ENCODE results near the gene ADAMTS1.

Gene ADAMTS1

DNA sequence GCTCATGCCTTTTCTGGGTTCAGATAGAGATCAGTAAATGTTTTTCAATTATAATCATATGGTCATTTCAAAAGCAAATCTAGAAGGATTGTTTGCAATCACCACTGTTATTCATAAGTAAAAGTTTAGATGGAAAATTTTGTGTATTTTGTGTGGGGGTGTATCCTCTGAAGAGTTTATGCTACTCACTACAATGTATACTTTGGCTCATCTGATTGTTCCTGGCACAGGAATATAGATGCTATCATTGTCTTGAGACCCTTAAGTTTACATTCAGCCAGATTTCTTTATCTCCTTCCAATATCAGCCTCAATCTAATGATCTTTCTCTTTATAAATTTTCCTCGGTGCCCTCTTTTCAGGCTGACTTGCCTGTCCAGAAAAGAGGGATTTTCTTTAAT is 33.0 kb downstream of the ADAMTS1 start:
- DNase-seq = no peak

DNA sequence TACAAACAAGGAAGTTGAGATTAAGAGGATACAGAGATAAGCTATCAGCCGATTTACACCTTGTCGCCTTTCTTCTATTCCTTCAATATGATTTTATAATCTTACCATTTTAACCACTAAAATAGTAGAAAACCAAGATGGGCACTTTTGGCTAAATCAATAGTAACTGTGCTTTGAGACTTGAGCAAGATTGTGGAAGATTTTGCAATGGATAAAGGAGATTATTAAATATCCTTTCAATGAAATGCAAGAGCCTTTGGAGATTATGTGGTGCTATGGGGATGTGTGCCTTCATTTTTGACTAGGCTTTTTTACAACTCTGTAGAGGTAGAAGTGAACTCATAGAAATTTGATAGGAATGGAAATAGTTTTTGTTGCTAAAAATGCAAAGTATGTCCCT is 33.7 kb downstream of the ADAMTS1 start:
- DNase-seq = no peak

DNA sequence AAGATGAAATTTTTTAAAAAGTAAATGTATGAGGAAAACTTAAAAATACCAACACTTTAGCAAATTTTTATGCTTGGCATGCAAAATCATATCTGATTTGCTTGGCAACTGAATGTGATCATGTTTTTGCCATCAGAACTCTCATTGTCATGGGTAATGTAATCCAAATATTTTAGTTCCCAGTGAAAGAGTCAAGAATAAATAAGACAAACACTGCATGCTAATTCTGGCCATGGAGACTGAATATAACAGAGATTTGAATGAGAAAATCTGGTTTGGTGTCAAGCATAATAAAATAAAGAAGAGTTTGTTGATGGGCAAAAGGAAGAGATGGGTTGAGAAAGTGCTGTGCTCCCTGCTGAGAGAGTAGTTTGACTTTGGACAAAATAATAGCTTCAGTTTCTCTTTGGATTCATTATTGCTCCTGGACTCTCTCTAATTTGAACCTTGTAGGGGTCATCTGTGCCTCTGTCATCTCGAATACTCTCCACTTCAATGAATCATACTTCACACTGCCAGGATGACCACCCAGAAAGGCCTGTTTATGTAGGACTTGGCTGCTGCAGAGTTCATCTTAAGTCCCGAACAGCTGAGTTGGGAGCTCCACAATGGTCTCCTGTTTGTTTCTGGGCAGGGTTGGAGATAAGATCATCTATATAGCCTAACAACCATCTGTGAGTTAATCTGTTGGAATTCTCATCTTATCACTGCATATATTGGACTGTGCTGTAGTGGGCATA is 34.4 kb downstream of the ADAMTS1 start:
- no peak for DNase-seq

DNA sequence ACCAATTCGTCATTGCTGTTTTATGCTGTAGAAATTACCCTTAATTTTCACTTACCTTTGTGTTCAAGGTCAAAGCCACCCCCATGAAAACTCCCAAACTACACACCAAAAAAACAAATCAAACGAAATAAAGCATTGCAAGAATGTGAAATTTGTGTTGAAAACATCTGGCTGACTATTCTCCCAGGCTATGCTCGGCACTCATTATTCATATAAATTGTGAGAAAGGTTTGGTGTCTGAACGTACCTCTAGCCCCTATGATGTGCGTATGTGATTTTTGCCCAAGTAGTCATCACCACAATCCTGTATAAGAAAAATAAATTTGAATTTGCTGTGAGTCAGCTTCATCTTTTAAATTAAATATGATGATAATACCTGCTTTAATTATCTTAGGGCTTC is 34.9 kb downstream of the ADAMTS1 start:
- no peak for DNase-seq

DNA sequence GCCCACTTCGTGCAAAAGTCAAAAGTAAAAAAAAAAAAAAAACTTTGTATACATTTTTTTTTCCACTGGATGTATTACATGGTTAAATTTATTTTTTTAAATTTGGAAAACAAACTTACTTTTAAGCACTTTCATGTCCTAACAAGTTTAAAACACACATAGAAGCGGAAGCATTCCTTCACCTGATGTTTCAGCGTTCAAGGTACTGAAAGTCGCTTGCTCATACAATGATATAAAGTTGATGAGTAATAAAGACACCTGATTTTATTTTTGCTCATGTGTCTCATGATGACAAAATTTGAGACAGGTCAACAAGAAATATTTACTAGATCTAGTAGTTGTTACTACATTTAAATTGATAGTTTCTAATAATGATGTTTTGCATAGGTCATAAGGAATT is 35.5 kb downstream of the ADAMTS1 start:
- no peak for DNase-seq

DNA sequence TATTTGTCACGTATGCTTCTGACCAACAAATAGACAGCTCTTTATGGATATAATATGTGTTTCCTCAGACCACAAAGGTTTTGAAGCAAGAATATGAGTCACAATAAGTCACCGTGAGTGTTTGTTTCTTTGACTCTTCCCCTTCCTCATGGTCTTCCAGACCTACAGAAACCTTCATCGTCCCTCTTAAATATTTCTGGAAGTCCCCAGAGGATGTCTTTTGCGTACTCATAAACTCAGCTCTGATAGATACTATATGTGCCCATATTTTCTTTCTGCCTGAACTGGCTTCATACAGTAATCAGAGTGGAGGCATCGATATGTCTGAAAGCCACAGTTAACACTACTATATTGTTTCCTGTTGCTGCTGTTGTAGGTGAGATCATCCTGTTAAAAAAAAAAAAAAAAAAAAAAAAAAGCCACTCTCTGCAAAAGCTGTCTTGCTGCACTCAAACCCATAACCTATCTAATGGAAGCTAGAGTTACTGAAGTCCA is 38.4 kb downstream of the ADAMTS1 start:
- DNase-seq = no peak

DNA sequence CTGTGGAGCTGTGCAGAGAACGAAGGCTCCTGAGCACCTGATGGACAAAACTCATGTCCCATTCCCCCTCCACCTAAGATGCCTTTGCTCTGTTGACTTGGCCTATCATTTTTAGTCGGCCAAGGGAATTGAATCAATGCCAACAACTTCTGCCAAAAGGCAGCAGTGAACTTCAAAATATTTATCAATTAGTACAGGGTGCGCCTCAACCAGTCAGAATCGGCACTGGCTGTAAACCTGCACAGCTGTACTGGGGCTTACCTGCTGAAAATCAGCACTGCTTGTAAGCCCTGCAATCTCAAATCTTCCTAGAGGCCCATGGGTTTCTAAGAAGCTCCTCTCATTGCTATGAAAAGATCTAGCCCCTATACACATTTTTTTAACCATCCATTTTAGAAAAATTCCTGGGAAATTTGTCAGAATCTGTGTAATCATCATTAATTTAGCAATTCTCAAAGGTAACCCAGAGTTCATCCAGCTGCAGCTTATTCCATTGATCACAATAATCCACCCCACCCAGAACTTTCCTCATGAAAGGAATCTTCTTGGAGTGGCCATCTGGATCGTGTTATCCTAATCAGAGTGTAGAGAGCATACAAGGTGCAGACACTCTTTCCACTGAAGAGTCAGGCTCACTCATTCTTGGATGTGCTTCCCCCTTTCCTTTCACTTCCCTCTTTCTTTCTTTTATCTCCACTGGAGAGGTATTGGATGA is 40.2 kb downstream of the ADAMTS1 start:
- DNase-seq = no peak

DNA sequence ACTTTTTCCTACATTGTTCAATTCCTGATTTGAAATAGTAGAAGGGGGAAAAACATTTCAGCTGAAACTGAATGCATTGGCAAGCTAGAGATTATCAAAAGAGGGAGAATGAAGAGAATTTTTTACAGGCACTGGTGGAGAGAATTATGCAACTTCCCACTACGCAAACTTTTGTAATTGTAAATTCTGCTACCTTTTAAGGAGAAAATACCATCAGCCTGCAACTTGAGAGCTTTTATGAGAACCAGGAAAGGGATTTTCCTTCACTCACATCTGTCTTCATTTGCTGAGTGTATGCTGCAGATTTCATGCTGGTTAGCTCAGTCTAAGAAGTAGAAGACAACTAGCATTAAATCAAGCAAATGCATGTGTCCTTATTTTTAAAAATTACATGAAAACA is 43.7 kb downstream of the ADAMTS1 start:
- no peak for DNase-seq

DNA sequence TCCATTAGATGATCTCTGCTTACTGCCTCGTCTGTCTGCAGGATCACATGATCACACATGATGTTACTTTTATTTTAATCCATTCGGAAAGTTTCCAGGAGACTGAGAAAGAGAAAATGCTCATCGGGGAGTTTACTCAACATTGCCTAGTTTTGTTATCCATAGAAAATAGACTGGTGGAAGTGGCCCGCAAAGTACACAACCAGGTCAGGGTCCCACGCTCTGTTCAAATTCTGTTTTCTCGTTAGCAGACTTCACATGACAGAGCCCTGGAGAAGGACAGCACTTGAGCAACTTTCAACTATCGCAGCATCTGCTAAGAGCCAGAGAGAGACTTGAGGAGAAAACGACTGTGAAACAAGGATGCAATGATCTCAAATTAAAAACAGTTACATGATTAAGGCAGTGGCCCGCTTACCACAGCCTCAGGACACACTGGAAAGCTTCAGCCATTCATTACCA is 44.2 kb downstream of the ADAMTS1 start:
- no peak for DNase-seq

DNA sequence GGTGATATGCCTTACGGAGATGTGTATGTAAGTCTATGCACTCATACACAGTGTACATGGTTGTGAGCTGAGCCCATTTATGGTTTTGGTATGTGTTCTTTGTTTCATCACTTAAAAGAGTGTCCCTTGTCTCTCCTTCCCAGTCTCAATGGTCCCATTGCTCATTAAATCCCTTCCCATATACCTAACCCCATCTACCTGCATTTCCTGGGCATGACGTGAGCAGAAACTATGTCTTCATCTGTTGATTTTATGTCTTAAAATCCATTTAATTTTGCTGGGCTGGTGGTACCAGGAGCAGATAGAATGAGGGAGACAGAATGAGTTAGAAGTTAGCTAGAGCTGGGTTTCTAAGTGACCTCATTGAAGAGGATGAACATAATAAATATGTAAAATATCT is 44.8 kb downstream of the ADAMTS1 start:
- no peak for DNase-seq

DNA sequence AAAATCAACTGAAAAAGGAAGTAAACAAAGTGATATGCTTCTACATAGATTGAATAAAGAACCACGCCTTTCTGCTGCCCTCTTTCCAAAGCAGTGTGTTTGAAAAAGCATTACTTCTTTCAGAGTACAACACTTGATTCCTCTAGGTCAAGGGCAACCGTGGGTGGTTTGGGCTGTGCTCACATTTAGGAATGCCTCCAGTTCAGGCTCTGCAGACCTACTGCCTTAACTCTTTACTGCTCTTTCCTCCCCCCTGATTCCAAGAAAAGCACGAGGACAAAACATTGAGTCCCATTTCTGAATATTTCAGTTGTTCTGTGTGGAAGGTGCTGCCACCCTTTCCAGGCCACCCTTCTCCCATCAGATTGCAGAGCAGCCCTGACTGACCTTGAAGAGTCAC is 45.2 kb downstream of the ADAMTS1 start:
- no peak for DNase-seq

DNA sequence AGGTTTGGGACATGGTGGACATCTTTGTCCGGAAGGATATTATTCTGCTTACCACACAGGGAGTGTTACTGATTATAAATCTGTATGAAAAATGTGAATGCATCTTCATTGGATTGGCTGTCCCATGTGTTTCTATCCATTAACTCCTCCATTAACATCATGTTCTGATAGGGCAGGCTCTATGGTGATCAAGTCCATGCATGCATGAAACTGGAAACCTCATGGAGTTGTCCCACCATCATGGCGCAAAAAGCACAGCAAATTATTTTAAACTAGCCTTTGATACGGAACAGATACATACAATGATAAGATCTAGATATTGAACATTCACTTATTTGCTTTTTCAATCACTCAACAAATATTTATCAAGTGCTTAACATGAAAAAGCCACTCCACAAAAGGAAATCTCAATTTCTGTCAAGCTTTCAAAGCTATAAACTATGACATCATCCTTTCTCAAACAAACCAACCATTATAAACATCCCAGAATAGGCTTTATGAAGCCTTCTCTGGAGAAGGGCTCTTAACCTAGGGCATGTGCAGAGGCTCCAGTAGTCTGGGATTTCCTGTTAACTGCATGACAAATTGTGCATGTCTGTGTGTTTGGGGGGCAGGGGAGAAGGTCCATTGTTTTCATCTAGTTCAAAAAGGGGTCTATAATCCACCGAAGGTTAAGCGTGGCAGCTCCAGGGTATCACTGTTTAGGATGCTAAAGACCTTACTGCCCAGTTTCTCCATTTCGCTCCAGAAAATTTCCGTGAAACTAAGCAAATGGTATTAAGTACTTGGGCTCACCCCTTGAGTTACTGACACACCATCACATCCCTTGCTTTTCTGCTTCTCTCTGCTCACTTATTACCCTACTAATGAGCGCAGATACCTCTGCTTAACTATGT is 46.1 kb downstream of the ADAMTS1 start:
- DNase-seq = no peak

DNA sequence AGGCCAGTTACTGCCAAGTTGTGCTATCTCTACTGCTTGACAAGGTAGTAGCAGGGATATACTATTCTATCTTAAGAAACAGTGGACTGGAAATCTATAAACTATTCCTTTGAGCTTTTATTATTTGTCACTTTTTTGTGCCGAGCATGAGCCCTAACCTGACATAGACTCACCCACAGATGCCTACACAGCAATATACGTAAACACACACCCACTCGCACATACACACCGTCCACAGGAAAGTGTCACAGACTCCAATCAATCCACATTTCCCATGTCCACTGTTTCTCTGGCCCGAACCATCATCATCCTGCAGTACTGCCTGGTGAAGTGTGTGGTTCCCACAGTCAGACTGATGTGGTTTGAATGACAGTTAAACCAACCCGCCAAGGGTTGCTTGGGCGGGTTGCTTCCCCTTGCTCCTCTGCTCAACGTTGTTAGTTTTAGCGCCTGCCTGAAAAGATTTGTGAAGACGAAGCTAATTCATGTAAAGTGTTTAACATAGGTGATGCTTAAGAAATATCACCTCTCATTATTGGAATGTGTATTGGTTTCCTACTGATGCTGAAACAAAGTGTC is 47.2 kb downstream of the ADAMTS1 start:
- no peak for DNase-seq

DNA sequence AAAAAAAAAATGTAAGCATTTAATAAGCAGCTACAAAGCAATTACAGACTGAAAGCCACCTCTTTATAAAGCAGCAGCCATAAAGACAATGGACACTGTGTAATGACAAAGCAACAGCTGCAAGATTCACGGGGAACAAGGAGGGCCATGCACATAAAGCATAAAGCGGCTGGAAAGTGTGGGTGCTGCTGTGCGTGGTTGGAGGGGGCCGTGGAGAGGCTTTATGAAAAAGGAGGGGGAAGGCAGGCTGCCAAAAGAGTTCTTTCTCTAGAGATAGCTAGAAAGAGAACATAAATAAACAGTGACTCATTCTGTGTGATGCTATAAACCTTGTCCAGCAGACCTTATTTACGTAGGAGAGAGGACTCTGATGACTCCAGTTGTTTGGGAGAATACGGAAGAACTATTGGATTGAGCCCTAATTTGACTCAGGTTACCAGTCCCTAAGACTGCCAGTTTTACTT is 49.3 kb downstream of the ADAMTS1 start:
- DNase-seq = peak; percentile 41 to 69

DNA sequence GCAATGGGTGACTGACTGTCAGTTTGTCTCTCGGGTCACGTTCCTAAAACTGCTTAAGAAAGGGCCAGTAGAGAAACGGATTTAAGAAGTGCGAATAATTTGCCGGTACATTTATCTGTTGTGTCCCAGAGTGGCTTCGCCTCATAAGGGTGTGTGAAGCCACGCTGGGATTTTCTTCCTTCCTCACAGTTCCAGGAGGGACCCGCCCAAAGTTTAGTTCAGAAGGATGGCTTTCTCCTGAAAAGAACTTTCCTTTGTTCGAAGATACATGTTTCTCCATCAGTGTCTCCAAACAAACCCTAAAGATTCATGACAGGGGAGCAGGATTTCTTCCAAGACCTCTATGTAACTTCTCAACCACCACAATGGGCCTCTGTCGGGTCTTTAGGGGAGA is 49.8 kb downstream of the ADAMTS1 start:
- no peak for DNase-seq

DNA sequence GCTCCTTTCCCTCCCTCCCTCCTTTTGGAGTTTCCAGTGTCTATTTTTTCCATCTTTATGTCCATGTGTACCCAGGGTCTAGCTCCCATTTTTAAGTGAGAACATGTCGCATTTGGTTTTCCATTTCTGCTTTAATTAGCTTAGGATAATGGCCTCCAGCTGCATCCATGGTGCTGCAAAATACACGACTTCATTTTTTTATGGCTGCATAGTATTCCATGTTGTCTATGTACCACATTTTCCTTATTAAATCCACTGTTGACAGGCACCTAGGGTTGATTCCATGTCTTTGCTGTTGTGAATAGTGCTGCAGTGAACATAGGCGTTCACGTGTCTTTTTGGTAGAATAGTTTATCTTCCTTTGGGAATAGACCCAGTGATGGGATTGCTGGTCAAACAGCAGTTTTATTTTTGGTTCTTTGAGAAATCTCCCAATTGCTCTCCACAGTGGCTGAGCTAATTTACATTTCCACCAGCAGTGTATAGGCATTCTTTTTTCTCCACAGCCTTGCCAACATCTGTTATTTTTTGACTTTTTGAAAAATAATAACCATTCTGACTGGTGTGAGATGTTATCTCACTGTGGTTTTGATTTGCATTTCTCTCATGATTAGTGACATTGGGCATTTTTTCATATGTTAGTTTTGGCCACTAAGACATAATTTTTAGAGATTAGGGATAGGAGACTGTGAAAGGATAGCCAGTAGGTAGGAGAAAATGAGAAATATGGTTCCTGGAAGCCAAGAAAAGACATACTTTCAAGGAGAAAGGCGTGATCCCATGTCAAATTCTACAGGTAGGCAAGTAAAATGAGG is 50.4 kb downstream of the ADAMTS1 start:
- no peak for DNase-seq

DNA sequence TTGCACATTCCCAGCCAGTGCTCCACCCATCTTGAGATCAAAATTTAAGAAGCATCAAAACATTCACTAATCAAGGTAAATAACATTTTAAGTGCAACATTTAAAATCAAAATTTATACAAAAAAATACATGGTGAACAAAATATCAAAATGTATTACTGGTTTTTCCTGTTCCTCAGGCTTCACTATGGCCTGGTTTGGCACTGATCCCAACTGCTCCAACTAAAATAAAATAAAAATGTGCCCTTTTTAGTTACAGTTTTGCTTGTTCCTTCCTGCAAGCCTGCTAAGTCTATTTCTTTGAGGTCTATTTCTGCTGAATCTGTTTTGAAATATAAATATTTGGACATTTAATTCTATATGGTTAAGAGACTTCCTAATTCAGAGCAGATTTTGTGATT is 54.9 kb downstream of the ADAMTS1 start:
- no peak for DNase-seq

DNA sequence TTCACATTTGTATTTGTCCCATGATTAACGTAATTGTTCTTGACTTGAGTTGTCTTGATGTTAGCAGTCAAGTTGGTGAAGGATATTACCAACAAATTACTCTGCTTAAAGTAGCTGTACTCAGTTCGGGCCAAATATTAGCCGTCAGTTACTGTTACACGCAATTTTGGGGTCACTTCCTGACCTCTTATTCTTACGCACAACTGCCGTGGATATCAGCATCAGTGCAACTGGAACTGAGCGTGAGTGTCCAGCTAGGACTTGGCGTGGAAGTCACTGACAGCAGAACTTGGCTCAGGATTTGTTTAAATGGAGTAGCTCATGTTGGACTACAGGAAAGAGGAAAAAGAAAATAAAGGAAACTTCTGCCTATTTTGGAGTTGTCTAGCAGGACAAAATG is 56.4 kb downstream of the ADAMTS1 start:
- no peak for DNase-seq
